ENCODE measurements around the gene SPACA5.

GRCh38 chrX:48003758-48004457 lies 2.9 kb upstream of the SPACA5 start, which contains the start of gene ZNF182:
- TF ChIP-seq CTCF (optimal IDR thresholded peaks at IDR 0.05 in 1 of 3, IDR thresholded peaks at IDR 0.05 in 1 of 3, conservative IDR thresholded peaks at IDR 0.05 in 1 of 3; ENCODE audit: extremely low read depth in 1 of 3, insufficient read depth in 2 of 3, low read length in 3 of 3) = no peak
- TF ChIP-seq EZH2 (IDR thresholded peaks at IDR 0.05; ENCODE audit: low read length) = no peak

Data from keratinocyte (primary cell).